Smooth muscle cell (in vitro differentiated cells): ENCODE data around the gene TAPBP. TPM values are rescaled to one million over a fixed set of nuclear protein-coding genes. Genes with fewer than 3 reads are reported as not detected.

Source experiments
- DNase-seq: peaks from one replicate; lab custom pipeline; 2025; ENCODE audit not compliant: unreplicated experiment; lab: John Stamatoyannopoulos, UW
- H2AFZ ChIP-seq: fragments of 200-600 bp; sonication (generic); 2 replicates; pipeline ENCODE4 v1.6.0; 2016; ENCODE audit warnings: antibody characterized with exemption, low read depth, mild to moderate bottlenecking
- H3F3A ChIP-seq: fragments of 200-600 bp; sonication (generic); 2 replicates; pipeline ENCODE4 v1.6.0; 2017; ENCODE audit warnings: antibody characterized with exemption, low read depth
- H3K27ac ChIP-seq: fragments of 200-600 bp; sonication (generic); 2 replicates; pipeline ENCODE4 v1.5.1; 2016; ENCODE audit warnings: low read depth, mild to moderate bottlenecking
- H3K27me3 ChIP-seq: fragments of 200-600 bp; sonication (generic); 2 replicates; pipeline ENCODE4 v1.6.1; 2016; ENCODE audit warnings: low read depth, mild to moderate bottlenecking
- H3K36me3 ChIP-seq: fragments of 200-600 bp; sonication (generic); 2 replicates; pipeline ENCODE4 v1.5.1; 2016; ENCODE audit warnings: low read depth
- H3K4me1 ChIP-seq: fragments of 200-600 bp; sonication (generic); 2 replicates; pipeline ENCODE4 v1.5.1; 2016; ENCODE audit warnings: low read depth
- H3K4me2 ChIP-seq: fragments of 200-600 bp; sonication (generic); 2 replicates; pipeline ENCODE4 v1.6.0; 2016; ENCODE audit warnings: mild to moderate bottlenecking
- H3K4me3 ChIP-seq: fragments of 200-600 bp; sonication (generic); 2 replicates; pipeline ENCODE4 v1.5.1; 2016; ENCODE audit warnings: mild to moderate bottlenecking
- H3K79me2 ChIP-seq: fragments of 200-600 bp; sonication (generic); 2 replicates; pipeline ENCODE4 v1.6.0; 2016; ENCODE audit warnings: low read depth, mild to moderate bottlenecking
- H3K9ac ChIP-seq: fragments of 200-600 bp; sonication (generic); 2 replicates; pipeline ENCODE4 v1.6.0; 2016; ENCODE audit warnings: low read depth
- H3K9me3 ChIP-seq: fragments of 200-600 bp; sonication (generic); replicated peaks from 2 replicates; pipeline ENCODE4 v1.5.1; 2016; ENCODE audit warnings: low read depth
- H4K20me1 ChIP-seq: fragments of 200-600 bp; sonication (generic); 2 replicates; pipeline ENCODE4 v1.6.0; 2016; ENCODE audit warnings: low read depth
- WGBS: methylation state at CpG from one replicate; pipeline ENCODE4 v1.1.7; 2016; ENCODE audit warnings: low lambda C conversion rate; 5-methylcytosine and 5-hydroxymethylcytosine counted together
- microRNA-seq: library from miRNA; unstranded; fragments of <30 nt; microRNA quantifications from one replicate; pipeline ENCODE4, GENCODE V29; 2016; ENCODE audit warnings: borderline number of aligned reads
- polyA plus RNA-seq: library from polyadenylated mRNA; unstranded; fragments of >200 nt; fragmentation: Nextera tagmentation; extraction: Ambion mirVana; gene quantifications from 2 replicates; pipeline ENCODE4 v1.2.1, GENCODE V29; 2016
- total RNA-seq: library from RNA; depleted of rRNA; stranded (reverse); fragments of >200 nt; gene quantifications from 2 replicates; pipeline ENCODE4 v1.2.3, GENCODE V29; 2014
- TF ChIP-seq, protein P1 (sequence below): fragments of 200-600 bp; sonication (generic); IDR thresholded peaks from 2 replicates; pipeline ENCODE4 v1.5.1; 2017; ENCODE audit warnings: borderline replicate concordance, mild to moderate bottlenecking, antibody characterized with exemption; ENCODE audit not compliant: insufficient read depth, poor library complexity, severe bottlenecking

Gene TAPBP
- total and polyA plus RNA-seq, 2 experiments from 2014 or later = 34.7 to 75.9 TPM

DNA sequence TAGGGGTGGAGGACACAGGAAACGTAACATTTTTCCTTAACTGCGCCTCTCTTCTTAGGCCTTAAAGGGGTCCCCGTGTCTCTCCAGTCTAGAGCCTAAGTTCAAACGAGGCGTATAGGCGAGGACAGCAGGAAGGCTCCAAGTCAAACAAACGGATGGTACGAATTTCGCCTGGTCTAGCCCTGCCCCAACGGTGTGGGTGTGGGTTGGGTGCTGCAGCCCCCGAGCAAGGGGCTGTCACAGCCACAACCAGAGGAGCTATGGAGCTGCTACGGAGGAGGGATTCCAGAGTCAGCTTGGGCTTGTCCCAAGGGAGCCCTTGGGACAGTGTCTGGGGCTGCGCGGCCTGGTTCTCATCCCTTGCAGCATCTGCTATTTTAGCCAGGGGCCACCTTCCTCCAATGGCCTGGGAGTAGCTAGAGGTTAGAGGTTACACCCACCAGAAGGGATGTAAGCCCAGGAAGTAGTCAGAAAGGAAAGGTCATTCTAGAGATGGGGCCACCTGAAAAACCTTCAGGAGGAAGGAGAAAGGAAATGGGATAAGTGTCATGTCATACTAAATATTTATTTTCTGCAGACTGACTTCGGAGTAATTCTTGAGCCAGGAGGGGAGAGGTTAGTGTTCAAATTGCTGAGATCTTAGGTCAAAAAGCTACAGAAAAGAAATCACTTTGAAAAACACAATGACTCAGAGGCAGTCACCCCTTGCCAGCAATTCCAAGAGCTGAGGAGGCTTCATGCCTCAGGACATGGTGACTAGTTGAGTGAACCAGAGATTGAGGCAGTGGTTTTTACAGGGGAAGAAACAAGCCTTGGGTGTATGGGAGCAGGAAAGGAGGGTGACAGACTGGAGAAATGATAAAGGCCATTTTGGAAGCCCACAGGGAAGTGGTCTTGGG is 63.9 kb downstream of the TAPBP start:
- H3K36me3 ChIP-seq = no peaks in the 10 kb centered on the region
- H3K27ac ChIP-seq = peak overlapping the region; percentile 73
- no peaks in the 10 kb centered on the region for H3K9me3 ChIP-seq
- H2AFZ ChIP-seq = peak overlapping the region; percentile 57
- H3K79me2 ChIP-seq = no peaks in the 10 kb centered on the region
- no peaks in the 10 kb centered on the region for H3F3A ChIP-seq
- peaks cover 15% of the 10 kb centered on the region for H3K4me1 ChIP-seq
- no peaks in the 10 kb centered on the region for H4K20me1 ChIP-seq
- TF ChIP-seq, protein P1, sequence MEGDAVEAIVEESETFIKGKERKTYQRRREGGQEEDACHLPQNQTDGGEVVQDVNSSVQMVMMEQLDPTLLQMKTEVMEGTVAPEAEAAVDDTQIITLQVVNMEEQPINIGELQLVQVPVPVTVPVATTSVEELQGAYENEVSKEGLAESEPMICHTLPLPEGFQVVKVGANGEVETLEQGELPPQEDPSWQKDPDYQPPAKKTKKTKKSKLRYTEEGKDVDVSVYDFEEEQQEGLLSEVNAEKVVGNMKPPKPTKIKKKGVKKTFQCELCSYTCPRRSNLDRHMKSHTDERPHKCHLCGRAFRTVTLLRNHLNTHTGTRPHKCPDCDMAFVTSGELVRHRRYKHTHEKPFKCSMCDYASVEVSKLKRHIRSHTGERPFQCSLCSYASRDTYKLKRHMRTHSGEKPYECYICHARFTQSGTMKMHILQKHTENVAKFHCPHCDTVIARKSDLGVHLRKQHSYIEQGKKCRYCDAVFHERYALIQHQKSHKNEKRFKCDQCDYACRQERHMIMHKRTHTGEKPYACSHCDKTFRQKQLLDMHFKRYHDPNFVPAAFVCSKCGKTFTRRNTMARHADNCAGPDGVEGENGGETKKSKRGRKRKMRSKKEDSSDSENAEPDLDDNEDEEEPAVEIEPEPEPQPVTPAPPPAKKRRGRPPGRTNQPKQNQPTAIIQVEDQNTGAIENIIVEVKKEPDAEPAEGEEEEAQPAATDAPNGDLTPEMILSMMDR = no peak
- 35% methylated on average over 15 of the region's 15 CpGs for WGBS
- peak overlapping the region; percentile 90 for H3K4me2 ChIP-seq
- no peak for DNase-seq
- H3K4me3 ChIP-seq = peak overlapping the region; percentile 53
- H3K27me3 ChIP-seq = no peaks in the 10 kb centered on the region
- peak overlapping the region; percentile 72 for H3K9ac ChIP-seq

Small RNA genes lying within 50 kb of the gene (microRNA-seq; reads per million reads assigned to microRNA genes)
- gene MIR6834 (not detected), gene MIR6873 (not detected)

Other genes starting within 250 kb of the TAPBP start
- gene HLA-DPA1, start 240.4 kb downstream of the TAPBP start, total RNA-seq = 1.1 and 1.6 TPM in 2 replicates
- gene HLA-DPA1, start 240.4 kb downstream of the TAPBP start, polyA plus RNA-seq = 1.1 and 1.3 TPM in 2 replicates
- 10.8 and 14.8 TPM in 2 replicates for gene HLA-DPB1, start 238.1 kb downstream of the TAPBP start, total RNA-seq
- gene HLA-DPB1, start 238.1 kb downstream of the TAPBP start, polyA plus RNA-seq = 19.4 and 20.3 TPM in 2 replicates
- gene COL11A2, start 121.6 kb downstream of the TAPBP start, total RNA-seq = 0.36 and 1.1 TPM in 2 replicates
- gene COL11A2, start 121.6 kb downstream of the TAPBP start, polyA plus RNA-seq = 1.2 and 1.5 TPM in 2 replicates
- gene RXRB, start 113.4 kb downstream of the TAPBP start, total RNA-seq = 24.3 and 25.7 TPM in 2 replicates
- 28.2 and 33.7 TPM in 2 replicates for gene RXRB, start 113.4 kb downstream of the TAPBP start, polyA plus RNA-seq
- gene SLC39A7, start 113.2 kb downstream of the TAPBP start, total RNA-seq = 112 and 140 TPM in 2 replicates
- gene SLC39A7, start 113.2 kb downstream of the TAPBP start, polyA plus RNA-seq = 87.2 and 89.5 TPM in 2 replicates
- gene HSD17B8, start 109.4 kb downstream of the TAPBP start, total RNA-seq = 2.9 and 4.9 TPM in 2 replicates
- 3.7 and 9.6 TPM in 2 replicates for gene HSD17B8, start 109.4 kb downstream of the TAPBP start, polyA plus RNA-seq
- 23.4 and 32.2 TPM in 2 replicates for gene RING1, start 105.6 kb downstream of the TAPBP start, total RNA-seq
- gene RING1, start 105.6 kb downstream of the TAPBP start, polyA plus RNA-seq = 31.6 and 35.1 TPM in 2 replicates
- gene VPS52, start 42.2 kb downstream of the TAPBP start, total RNA-seq = 23.1 and 34.7 TPM in 2 replicates
- gene VPS52, start 42.2 kb downstream of the TAPBP start, polyA plus RNA-seq = 22.6 and 37.0 TPM in 2 replicates
- 2,939 and 3,261 TPM in 2 replicates for gene RPS18, start 42.0 kb downstream of the TAPBP start, total RNA-seq
- 1,790 and 1,848 TPM in 2 replicates for gene RPS18, start 42.0 kb downstream of the TAPBP start, polyA plus RNA-seq
- 2.9 and 4.6 TPM in 2 replicates for gene B3GALT4, start 37.0 kb downstream of the TAPBP start, total RNA-seq
- gene B3GALT4, start 37.0 kb downstream of the TAPBP start, polyA plus RNA-seq = 6.1 and 14.6 TPM in 2 replicates
- 52.5 and 67.9 TPM in 2 replicates for gene WDR46, start 24.8 kb downstream of the TAPBP start, total RNA-seq
- 69.9 and 78.6 TPM in 2 replicates for gene WDR46, start 24.8 kb downstream of the TAPBP start, polyA plus RNA-seq
- gene PFDN6, start 24.5 kb downstream of the TAPBP start, total RNA-seq = 21.4 and 33.8 TPM in 2 replicates
- 23.1 and 24.0 TPM in 2 replicates for gene PFDN6, start 24.5 kb downstream of the TAPBP start, polyA plus RNA-seq
- 21.8 and 31.9 TPM in 2 replicates for gene RGL2, start 15.1 kb downstream of the TAPBP start, total RNA-seq
- 55.6 and 58.7 TPM in 2 replicates for gene RGL2, start 15.1 kb downstream of the TAPBP start, polyA plus RNA-seq
- 9.6 and 11.0 TPM in 2 replicates for gene ZBTB22, start 3.7 kb upstream of the TAPBP start, total RNA-seq
- 22.9 and 24.9 TPM in 2 replicates for gene ZBTB22, start 3.7 kb upstream of the TAPBP start, polyA plus RNA-seq
- gene DAXX, start 8.9 kb upstream of the TAPBP start, total RNA-seq = 19.0 and 23.7 TPM in 2 replicates
- gene DAXX, start 8.9 kb upstream of the TAPBP start, polyA plus RNA-seq = 38.3 and 51.3 TPM in 2 replicates
- 12.0 and 21.5 TPM in 2 replicates for gene KIFC1, start 77.7 kb upstream of the TAPBP start, total RNA-seq
- gene KIFC1, start 77.7 kb upstream of the TAPBP start, polyA plus RNA-seq = 2.9 and 8.8 TPM in 2 replicates
- gene PHF1, start 96.9 kb upstream of the TAPBP start, total RNA-seq = 30.0 and 39.3 TPM in 2 replicates
- 36.9 and 52.2 TPM in 2 replicates for gene PHF1, start 96.9 kb upstream of the TAPBP start, polyA plus RNA-seq
- gene CUTA, start 104.0 kb upstream of the TAPBP start, total RNA-seq = 126 and 173 TPM in 2 replicates
- 289 and 298 TPM in 2 replicates for gene CUTA, start 104.0 kb upstream of the TAPBP start, polyA plus RNA-seq
- gene SYNGAP1, start 106.0 kb upstream of the TAPBP start, total RNA-seq = 8.6 and 10.4 TPM in 2 replicates
- gene SYNGAP1, start 106.0 kb upstream of the TAPBP start, polyA plus RNA-seq = 1.9 and 7.9 TPM in 2 replicates
- 7.5 and 11.6 TPM in 2 replicates for gene ZBTB9, start 140.5 kb upstream of the TAPBP start, total RNA-seq
- 6.2 and 10.9 TPM in 2 replicates for gene ZBTB9, start 140.5 kb upstream of the TAPBP start, polyA plus RNA-seq